HG03521 (cell line): Measurements from ENCODE around the gene MRPS14.

Experiments used
- ATAC-seq: cut with Tn5 transposase; IDR thresholded peaks from one replicate; pipeline ENCODE4 v1.9.1; 2021; ENCODE audit warnings: mild to moderate bottlenecking, moderate library complexity; ENCODE audit not compliant: unreplicated experiment

Gene MRPS14

DNA sequence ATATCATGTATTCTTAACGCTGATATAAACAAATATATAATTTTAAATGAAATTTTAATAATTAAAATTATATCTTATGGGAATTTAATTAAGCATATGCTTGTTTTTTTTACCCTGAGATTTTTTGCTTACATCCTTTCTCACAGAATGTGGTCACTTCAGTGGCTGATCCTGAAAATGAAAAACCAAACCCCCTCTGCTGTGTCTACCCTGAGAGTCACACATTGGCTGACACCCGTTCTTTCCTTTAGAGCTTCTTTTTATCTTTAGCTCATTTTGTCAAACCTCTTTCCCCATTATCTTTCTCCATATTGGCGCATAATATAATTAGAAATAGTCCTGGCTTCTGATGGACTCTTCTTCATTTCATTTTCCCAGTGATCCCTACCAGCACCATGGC is 34.2 kb downstream of the MRPS14 start:
- ATAC-seq: peak; percentile 47

DNA sequence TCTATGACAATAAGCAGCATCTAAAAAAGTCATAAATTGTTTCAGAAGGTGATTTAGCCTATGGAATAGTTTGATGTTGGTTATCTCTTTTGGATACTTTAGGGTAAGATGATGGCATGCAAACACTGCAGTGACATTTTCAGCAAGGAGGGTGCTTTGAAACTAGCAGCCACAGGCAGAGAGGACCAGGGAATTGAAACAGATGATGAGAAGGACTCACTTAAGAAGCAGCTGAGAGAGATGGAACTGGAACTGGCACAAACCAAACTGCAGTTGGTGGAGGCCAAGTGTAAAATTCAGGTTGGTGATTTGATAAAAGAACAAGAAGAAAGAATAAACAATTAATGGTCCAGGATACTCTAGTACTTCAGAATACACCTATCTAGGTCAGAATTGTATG is 34.7 kb downstream of the MRPS14 start:
- no peak for ATAC-seq

DNA sequence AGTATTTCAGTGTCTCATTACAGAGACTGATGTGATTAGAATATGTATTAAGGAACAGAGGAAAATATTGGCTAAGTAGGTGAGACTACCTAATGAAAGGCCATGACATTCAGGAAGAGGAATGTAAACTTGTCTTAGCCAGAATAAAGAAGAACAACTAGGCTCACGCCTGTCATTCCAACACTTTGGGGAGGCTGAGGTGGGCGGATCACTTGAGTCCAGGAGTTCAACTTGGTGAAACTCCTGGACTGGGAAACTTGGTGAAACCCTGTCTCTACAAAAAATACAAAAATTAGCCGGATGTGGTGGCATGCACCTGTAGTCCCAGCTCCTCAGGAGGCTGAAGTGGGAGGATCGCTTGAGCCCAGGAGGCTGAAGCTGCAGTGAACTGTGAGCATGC is 38.3 kb downstream of the MRPS14 start:
- no peak for ATAC-seq

DNA sequence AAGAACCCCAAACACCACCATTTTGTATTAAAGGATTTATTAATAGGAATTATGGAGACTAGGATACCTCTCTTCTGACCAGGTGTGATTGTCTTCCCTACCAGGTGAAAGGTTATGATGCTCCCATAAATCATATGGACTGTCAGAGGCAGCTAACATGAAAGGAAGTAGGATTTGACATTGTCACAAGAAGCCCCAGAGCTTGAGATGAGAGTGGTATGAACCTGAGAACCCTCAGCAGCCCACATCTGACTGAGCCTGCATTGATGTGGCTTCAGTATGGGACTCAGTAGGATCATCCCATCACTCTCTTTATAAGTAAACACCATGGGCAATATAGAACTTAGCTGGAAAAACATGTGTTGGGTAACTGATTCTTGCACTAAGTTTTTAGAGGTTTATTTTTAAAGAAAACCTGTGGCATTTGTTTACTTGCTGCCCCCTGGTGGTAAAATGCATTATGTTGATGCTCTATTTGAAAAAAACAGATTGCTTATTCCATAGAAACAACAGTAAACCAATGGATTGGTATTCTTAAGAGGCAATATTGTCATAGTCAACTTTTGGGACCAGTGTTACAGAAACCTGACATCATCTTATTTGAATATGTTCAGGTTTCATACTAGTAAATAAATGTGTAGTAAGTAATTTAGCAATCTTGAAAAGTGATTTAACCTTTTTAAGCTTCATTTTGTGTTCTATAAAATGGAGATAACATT is 40.1 kb downstream of the MRPS14 start:
- no peak for ATAC-seq

DNA sequence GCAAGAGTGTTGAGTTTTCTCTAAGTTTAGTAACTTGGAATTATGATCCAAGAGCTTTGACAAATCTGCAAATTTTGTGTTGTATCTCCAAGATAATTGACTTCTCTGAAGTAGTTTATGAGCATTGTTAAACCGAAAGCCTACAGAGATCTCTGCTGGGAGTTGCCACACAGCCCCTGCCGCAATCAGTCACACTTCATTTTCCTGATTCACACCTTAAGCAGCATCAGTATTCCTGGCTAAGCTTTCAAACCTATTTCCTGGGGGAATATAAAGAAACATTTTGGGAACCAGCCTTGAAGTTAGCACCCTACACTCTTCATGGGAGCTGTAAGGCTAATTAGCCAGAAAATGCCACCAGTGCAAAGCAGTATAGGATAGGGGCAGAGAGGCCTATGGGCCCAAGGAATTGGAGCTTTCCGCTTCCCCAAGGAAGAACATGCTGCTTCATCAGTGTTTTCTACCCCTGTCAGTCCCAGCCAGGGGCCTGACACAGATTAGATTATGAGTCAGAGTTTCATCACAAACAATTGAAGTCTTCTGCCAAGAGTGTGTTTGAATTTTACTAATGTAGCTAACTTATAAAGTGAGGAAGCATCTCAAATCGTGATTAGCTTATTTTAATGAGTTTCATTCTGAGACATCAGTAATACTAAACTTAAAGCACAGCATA is 46.7 kb downstream of the MRPS14 start:
- no peak for ATAC-seq

DNA sequence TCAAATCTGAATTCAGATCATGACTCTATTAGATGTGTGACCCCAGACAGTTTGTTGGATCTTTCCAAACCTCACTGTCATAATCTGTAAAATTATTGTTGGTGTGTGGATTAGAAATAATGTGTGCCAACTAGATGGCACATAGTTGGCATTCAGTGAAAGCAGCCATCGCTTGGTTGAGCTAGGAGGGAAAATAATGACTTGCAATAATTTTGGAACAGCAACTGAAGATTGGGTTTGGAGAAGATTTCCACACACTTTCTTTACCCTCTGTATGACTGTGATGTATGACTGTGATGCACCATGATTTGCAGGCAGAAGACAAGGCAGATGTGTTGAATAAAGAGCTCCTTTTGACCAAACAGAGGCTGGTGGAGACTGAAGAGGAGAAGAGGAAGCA is 47.5 kb downstream of the MRPS14 start:
- no peak for ATAC-seq

DNA sequence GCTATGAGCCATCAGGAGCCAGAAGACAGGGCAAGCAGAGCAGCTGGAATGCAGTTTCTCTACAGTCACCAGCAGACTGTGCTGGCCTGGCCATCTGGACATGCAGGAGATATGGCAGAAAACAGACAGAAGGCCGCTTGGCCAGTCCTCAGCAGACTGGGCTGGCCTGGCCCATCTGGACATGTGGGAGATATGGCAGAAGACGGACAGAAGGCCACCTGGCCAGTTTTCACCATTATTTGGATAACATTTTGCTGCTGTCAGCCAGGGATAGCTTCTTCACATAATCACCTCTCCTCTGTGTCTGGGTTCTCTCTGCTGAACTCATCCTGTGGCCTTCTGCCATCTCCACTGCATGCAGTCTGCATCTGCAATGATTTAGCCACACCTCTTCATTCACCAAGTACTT is 48.5 kb downstream of the MRPS14 start:
- ATAC-seq: no peak

DNA sequence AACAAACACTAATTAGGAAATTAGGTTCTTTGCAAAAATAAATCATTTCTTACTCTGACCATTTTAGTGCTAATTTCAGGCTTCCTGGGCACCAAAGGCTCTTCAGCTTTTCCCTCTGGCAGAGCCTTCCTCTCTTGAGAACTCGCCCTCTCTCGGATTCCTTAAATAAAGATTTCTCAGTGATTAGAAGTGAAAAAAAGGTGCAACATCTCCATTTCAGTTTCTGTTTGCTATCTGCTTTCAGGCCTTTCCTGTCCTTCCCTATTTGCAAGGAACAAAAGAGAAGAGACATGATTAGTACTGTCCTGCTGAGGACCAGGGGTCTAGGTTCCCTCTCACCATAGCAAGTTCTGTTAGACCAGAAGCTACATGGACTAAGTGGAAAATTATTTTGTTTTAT is 51.3 kb downstream of the MRPS14 start:
- no peak for ATAC-seq

DNA sequence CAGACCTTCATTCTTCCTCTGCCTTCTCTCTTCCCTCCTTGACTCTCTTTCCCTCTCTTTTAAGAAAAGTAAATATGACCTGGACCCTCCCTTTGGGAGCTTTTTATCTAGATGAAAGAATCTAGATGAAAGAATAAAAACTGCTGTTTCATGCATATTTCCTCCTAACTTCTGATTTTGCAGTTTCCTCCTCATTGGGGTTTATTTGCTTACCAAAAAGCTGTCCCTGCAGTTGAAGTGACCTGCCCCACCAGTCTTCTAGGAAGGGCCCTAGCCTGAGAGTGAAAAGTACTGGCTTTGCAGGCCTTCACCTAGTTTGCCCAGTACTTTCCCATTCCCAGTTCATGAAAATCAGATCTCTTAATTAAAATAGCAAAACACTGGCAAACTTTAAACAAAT is 51.8 kb downstream of the MRPS14 start:
- ATAC-seq: no peak

DNA sequence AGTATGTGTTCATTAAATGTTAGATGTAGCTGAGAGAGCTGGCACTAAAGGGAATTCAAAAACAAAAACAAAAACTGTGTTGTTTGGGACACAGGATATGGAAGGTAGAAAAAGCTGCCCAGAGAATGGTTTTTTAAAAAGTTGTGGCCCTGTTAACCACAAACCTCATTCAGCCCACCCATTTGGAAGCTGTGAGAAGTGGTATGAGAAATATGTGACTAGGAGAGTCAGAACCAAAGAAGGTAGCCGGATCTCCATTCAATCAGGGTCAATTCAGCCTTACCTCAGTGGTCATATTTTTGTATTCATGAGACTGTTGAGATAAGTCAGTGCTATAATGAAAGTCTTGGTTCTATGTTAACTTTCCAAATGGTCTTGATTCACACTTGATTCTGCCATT is 53.2 kb downstream of the MRPS14 start:
- no peak for ATAC-seq

DNA sequence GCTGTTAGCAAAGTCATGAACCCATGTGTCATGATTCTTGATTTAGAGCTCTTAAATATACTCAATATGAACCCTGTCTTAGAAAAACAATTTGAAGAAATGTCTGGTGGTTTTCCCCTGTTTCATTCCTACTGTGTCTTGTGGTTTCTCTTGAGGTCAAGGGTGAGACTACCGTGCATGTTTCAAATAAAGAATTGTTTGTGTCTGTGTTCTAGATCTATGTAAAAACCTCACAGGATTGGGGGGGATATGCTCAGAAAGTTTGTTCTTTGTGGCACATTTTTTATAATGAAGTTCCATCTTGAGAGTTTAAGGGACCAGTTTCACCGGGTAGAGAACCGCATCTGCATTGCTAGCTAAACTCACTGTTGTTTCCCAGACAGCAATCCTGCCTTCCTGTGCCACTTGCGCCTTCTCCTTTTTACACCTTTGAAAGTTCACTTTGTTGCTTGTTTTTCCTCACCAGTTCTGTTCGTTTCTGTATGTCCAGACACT is 54.4 kb downstream of the MRPS14 start:
- ATAC-seq: peak; percentile 55

DNA sequence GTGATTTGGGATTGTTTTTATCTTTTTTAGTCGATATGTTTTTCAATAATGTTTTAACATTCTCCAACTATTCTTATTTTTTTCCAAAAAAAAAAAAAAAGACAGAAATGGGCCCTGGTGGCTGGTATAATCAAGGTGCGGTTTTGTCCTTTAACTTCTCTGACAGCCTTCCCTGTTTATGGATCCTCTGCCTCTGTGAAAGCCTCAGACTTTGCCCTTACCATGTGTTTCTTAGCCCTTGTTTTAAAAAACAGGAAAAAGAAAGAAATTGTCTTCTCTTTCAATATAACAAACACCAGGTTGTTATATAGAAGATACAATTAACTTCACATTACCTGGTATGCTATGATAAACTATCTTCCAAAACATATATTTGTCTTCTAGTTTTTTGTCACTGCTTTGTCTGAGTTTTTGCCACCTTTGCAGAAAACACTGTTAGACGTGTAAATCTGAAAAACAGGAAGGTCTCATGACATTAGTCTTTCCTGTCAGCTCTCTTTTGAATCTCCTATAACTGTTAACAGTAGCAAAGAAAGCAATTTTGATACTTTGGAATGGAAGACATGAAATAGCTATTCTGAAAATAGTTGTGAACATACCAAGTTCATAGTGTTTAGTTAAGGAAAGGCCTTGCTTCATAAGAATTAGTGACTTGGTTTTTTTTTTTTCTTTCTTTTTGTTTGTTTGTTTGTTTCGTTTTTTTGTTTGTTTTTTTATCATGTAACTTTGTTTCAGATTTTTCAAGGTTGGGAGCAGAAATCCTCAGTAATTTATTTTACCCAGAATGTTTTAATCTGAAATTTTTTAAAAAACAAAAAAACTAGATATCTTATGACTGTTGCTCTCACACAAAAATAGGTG is 55.1 kb downstream of the MRPS14 start:
- no peak for ATAC-seq

DNA sequence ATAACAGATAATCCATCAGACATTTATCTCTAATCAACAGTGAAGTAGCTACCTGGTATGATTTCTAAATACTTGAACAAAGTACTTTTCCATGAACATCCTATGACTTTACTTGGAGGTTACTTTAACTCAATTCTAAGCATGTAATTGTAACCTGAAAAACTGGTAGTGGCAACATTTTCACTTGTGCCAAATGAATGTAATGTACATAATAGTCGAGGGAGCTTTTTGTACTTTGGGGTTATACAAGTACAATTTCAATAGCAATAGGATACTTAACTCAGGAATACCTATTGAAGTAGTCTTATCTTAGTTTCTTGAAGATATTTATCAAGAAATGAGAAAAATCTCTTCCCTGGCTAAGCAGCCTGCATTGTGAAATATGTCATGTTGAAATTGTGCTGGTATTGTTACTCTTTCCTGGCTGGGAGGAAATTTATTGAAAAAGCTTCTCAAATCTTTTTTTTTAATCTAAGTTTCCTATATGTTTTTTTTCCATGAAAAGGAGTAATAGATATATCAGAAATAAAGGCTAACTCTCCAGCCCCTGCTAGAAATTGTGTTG is 57.1 kb downstream of the MRPS14 start:
- no peak for ATAC-seq

DNA sequence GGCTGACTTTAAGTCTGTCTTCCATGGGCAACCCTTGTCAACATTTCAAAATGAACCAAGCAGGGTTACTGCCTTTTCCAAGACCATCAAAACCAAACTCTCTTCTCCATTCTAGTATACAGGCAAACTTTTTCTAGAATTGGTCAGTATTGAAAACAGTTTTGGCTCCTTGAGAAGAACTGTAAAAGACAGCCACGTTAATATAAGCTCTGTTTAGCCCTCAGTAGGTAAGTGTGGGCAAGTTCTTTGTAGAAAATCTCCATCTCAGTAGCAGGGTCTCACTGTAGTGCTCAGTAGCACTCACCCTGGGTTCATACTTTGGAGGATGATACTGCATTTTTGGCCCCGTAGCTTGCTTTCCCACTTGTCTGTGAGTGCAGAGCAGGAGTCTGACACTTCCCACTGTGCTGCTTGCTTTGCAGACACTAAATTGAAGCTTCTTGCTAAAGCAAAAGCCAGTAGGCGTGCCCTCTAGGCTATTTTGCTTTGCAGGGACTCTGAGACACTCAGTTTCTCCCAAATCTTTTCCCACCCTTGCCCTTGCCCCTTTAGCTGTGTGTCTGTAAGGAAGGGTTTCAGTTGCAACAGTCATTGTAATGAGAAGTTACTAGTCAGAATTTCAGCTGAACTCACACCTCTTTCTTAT is 57.7 kb downstream of the MRPS14 start:
- no peak for ATAC-seq

DNA sequence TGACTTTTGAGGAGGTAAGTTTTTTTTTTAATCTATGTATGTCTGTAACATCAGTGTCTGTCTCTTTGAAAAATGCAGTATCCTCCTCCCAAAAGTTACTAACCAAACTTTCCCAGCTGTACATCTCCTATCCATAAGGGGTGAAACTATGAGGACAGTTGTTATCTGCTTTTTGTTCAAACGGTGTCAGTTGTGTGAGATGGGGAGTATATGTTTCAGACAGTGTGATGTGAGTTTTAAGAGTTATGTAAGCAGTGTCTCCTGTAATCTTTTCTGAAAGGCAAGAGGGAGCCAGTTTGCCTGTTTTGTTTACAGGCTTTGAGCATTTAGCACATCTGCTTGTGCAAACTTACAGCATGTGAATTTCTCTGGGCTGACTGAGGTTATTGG is 58.3 kb downstream of the MRPS14 start:
- ATAC-seq: no peak

DNA sequence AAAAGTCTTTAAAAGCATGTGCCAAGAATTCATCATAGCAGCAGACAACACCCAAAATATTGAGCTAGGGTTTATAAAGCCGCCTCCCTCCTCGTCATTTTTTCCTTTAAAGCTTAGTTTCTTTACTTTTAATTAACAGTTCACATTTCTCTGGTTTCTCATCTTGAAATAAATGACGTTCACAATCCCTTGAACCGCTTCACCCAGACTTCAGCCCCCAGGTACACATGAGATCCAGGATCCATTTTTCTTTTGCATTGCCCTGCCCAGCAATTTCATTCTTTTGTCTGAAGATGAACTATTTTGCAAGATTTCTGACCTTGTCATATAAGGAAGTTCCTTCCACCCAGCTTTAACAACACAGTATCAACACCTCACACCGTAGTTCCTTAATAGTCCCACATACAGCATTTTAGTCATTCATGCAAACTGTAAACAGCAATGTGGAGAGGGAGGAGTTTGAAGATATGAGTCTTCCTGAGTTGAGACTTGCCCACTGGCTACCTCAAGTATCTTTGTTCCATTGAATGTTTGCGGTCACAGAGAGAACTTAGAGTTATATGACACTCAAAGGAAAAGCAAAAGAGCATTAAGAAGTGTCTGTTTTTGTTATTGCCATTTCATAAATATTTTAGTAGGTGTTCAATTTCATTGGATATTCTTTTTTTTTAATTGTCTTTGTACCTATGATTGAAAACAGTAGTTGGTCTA is 58.8 kb downstream of the MRPS14 start:
- no peak for ATAC-seq

DNA sequence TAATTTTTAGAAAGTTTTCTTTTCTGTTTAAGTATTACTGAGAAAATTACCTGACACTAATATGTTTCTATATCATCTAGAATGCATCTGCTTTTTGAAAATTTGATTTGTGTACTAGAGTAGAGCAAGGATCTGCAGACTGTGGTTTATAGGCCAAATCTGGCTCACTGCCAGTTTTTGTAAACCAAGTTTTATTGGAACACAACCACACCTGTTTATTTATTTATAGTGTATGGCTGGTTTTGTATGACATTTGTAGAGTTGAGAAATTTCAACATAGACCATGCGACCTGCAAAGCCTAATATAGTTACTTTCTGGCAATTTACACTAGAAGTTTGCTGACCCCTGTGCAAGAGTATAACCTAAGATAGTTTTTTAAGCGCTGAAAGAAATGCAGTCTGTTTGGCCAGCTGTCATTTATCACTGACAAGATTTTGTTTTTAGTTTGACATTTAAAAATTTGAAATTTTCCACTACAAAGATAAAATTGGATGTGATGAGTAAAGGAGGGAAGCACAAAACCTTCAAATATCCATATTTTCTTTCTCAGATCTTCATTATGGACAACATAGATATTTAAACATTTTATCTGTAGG is 59.6 kb downstream of the MRPS14 start:
- no peak for ATAC-seq
